Activated CD4-positive, alpha-beta T cell treated with anti-CD3 and anti-CD28 coated beads for 4 hours (primary cell): ENCODE measurements around the gene HJV.

Experiments
- DNase-seq, 2 donors: peaks; one replicate each; pipeline ENCODE4 v3.0.0-alpha.2; 2020

The HJV gene

DNA sequence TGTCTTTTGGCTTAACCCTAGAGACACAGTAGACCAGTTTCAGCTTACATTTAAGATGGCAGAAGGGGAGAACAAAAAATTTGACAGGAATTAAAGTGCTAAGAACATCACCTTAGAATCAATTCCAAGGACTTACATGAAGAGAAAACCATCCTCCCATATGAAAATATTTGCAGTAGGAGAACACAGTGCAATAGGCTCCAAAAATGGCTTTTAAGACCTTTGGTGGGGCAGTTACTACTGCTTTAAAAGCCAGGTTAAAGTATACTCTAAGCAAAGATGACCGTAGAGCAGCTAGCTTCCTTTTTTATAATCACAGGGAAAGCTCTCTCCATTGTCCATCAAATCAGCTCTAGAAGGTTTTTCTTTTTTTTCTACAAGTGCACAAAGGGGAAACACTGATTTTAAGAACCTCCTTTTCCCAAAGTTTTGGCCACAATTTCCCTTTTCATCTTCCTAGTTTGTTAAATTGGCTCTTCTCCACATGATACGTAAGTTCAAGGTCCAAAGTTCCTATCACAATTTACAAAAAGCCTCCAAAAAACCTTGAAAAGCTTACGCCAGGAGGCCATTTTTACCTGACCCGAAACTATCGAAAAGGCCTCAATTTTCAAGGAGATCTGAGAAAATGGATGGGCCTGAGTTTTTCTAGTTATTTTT lies 28.4 kb downstream of the HJV start:
- no peak for DNase-seq

DNA sequence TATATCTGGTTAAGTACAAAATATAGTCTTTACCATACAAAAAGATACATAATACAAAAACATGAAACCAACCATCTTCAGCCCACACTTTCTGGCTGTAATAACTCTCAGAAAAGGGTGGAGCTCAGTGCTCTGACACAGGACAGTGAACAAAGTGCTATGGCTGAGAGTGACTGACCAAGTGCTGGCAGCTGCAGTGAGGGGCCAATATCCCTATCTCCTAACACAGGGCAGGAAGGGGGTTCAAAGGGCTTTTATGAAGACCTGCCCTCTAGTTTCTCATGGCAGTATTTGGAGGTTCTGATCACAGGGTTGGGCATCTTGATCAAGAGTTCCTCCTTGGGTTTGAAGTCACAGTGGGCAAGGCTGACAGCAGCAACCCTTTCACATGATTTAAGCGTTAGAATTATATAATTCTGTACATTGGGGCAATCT lies 29.0 kb downstream of the HJV start:
- no peak for DNase-seq

DNA sequence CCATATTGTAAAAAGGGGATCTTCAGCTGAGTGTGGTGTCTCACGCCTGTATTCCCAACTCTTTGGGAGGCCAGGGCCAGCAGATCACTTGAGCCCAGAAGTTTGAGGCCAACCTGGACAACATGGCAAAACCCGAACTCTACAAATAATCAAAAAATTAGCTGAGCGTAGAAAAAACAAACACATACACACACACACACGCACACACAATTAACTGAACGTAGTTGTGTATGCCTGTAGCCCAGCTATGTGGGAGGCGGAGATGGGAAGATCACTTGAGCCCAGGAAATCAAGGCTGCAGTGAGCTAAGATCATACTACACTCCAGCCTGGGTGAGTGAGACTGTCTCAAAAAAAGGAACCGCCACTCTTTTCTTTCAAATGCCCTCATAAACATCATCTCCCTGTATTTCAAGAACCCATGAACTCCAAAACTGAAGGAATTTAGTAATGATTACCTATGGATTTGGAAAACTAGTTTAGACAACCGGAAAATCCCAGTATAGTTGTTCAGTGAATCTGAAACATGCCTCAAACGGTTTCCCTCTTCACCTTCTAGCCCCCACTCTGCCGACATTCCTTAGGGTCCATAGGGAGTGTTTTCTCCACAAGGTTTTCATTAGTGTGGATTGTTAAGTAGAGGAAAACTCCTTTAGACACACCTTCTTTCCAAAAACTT lies 29.7 kb downstream of the HJV start:
- DNase-seq: no peak

DNA sequence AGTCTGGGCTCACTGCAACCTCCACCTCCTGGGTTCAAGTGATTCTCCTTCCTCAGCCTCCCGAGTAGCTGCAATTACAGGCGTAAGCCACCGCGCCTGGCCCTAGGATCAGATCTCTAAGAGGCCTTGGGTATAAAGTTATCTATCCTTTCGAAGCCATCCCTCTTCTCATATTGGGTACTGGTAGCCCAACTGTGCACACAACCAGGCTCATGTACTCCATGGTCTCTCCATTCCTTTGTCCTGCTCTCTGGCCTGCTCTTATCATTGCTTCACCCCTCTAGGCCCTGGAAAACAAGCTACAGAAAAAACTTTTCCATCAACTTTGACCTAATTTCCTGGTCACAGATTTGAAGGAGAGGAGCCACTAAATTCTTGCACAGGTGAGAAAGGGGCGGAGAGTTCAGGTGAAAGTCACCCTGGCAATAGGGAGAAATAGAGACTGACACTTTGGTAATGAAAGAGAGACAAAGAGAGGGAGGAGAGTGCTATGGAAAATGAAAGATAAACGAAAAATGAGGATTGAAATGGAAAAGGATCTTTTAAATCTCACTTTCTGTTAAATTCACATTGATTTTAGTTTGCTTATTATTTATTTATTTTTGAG lies 31.2 kb downstream of the HJV start:
- no peak for DNase-seq

DNA sequence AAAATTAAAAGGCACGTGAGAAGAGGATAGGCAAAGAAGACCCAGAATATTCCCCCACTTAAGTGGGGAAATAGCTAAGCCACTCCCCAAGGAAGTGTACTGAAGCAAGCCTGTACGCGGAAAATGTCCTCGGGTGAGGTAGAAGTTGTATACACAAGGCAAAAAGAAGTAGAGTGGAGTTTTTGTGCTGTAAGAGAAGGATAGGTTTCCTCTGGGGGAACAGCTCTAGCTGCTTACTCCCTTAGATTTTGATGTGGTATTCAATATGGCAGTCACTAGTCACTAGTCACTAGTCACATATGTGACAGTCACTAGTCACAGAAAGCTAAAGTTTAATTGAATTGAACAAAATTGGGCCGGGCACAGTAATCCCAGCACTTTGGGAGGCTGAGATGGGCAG lies 32.8 kb downstream of the HJV start:
- DNase-seq: no peak

DNA sequence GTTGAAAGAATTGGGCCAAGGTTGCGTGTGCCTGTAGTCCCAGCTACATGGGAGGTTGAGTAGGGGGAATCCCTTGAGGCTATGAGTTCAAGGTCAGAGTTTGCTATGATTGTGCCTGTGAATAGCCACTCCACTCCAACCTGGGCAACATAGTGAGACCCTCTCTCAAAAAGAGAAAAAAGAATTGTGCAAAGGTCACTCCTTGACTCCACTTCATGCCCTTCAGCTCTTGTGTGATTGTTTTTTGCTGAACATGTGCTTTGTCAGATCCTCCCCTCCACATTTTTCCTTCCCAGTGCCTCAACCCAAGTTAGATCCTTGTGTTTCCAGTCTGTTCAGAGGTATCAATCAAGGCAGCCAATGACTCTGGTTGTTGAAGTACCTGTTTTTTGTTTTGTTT lies 33.6 kb downstream of the HJV start:
- no peak for DNase-seq

DNA sequence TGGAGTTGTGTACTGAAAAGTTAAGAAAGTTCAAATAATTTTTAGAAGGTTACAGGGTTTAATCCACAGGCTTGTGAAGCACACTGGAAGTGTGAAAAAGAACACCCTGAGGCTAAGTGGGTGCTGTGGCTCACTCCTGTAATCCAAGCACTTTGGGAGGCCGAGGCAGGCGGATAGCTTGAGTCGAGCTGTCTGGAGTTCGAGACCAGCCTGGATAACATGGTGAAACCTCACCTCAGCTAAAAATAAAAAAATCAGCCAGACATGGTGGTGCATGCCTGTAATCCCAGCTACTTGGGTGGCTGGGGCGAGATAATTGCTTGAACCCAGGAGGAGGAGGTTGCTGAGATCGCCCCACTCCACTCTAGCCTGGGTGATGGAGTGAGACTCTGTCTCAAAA lies 35.0 kb downstream of the HJV start:
- DNase-seq: no peak

DNA sequence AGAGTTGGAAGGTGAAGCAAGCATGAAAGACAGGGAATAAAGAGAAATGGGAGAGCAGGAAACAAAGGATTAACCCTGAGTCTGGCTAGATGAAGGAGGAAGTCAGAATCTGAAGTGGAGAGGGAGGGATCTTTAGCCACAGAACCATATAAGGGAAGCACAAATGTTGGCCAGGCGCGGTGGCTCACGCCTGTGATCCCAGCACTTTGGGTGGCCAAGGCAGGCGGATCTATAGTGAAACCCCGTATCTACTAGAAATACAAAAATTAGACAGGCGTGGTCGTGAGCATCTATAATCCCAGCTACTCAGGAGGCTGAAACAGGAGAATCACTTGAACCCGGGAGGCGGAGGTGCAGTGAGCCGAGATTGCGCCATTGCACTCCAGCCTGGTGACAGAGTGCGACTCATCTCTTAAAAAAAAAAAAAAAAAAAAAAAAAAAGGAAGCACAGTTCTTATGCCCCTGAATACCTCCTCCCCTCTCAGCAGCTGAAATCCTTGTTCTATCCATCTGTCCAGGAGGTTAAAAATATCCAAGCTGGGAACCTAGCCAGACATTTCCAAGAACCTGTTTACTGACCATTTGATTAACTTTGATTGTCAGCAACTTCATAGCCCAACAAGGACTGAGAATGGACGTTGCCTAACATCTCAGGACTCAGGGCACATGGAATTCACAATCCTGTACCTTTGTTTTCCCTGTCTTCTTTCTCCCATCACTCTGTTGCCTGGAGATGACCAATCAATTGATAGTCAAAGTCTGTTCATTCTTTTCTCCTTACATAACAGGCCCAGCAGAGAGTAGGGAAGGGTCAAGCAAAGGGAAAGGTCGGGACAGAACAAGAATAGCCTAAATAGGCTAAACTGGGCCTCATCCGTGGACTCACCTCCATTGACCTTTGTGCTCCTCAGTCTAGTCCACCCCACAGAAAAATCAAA lies 35.8 kb downstream of the HJV start:
- no peak for DNase-seq

DNA sequence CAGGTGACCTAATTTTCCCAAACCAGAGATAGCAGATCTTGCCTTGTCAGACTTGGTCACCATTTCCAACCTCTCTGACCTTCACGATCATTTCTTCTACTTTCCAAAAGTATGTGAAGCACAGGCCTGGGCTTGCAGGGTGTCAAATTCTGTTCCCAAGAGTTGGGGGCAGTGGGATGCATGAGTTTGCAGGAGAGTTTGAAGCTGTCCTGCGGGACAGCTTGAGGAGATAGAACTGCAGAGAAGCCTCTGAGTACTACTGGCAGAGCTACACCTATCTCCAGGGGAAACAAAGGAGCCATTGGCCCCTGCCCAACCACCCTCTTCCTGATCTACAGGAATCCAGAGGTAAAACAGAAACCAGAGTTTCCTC lies 36.4 kb downstream of the HJV start:
- no peak for DNase-seq

DNA sequence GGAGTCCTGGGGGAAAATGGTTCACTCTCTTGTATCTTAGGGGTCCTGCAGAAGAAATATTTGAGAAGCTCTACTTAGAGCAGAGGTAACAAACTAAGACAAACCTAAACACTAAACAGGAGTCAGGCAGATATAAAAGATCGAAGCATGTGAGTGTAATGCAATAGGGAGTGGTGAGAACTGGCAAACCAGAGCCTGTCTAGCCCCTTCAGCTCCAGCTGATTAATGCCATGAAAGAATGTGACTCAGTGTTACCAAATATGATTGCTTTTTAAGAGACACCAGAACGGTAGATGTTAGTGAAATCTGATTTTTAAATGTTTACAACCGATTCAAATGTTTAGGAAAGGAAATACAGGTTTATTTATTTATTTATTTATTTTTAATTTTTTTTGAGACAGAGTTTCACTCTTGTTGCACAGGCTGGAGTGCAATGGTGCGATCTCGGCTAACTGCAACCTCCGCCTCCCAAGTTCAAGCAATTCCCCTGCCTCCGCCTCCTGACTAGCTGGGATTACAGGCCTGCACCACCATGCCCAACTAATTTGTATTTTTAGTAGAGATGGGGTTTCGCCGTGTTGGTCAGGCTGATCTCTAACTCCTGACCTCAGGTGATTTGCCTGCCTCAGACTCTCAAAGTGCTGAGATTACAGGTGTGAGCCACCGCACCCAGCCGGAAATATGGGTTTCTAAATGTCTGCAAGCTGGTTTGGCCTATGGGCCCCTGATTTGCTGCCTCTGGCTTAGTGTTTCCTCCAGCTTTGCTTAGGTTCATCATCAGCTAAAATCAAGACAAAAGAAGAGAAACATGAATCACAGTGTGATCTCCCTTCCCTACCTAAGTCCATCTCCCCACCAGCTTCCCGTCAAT lies 37.3 kb downstream of the HJV start:
- no peak for DNase-seq

DNA sequence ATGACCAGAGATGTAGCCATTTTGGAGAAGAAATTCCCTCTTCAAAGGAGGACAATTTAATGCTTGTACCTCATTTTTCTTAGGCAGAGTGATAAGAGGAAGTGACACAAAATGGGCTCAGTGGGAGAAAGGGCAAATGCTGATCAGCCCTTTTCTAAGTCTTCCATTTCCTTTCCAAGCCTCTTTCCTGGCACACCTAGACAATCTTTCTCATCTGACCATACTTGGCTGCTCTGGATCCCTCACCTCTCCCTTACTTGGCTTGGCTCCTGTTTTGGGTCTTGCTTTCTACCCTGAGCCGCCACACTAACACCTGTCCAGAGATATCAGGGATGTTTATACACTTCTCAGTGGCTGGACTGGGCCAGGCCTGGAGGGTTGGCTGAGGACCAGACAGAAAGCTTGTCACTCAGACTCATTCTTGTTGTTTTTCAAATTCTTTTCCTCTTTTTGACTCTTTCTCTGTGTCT lies 38.3 kb downstream of the HJV start:
- no peak for DNase-seq

DNA sequence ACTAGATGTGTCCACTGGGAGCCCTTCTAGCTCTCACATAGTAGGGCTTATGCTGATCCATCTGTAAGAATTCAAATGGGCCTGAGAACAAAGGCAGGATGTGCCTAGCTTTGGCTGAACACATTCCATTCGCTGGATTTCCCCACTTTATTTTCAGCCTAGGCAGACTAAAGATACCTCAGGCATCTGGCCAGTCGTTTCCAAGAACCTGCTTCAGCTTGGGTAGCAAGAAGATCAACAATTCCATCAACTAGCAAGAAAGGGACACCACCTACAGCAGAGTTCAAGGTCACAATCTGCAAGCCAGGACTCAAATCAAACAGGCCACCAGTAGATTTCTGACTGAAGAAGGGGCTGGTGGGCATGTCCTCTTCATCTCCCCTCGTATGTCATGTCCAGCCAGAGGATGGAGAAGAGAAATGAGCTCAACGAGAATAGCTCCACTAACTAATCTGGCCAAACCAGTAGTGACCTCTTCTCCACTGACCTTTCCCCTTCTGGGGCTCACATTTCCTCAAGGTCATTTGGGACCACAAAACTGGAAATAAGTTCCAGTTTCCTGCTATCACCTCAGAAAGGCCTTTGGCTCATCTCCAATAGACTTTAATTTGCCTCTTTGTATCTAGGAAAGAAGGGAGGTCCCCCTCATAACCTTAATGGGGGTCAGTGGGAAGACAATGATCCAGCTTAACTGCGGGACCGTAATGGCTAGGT lies 39.4 kb downstream of the HJV start:
- DNase-seq: no peak

DNA sequence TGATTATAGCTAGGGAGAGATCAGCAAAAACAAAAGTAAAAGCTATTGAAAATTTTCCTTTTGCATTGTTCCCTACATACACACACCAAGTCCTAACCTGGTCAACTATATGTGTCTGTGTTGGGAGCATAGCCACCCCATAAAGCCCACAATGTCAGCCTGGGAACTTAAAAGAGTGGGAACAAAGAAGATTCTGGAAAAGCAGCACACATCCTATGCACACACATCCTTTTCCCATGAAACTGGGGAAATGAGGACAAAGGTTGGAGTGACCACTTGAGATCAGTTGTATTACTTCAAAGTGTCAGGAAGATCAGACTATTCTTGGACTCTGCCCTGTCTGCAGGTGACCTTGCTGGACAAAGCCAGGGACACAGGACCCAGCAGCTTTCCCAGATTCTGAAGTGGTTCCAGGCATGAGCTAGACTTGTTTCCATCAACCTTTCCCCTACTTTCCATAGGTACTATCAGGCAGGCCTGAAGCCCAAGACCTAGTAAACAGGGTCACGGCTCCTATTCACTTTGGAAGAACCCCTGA lies 41.0 kb downstream of the HJV start:
- no peak for DNase-seq

DNA sequence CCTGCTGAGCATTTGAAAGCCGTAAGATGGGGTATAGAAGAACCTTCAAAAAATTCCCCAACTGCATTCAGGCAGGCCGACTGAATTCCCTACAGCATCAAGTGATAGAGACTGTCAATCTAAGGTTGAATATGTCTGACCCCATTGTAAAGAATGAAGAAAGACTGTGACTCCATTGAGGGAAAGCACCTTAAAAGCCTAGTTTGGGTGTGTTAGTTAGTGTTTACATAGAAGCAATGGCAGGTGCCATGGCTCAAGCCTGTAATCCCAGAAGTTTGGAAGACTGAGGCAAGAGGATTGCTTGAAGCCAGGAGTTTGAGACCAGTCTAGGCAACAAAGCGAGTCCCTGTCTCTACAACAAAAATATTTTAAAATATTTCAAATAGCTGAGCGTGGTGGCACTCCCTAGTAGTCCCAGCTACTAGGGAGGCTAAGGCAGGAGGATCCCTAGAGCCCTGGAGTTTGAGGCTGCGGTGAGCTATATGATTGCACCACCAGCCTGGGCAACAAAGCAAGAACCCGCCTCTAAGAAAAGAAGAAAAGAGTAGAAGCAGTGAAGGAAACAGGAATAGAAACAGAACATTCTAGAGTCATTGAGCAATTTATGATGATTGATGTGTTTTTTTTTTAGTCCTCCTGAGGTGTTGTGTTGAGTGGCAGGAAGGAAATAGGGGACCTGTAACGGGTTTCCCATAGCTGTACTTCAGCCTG lies 41.6 kb downstream of the HJV start:
- DNase-seq: no peak

DNA sequence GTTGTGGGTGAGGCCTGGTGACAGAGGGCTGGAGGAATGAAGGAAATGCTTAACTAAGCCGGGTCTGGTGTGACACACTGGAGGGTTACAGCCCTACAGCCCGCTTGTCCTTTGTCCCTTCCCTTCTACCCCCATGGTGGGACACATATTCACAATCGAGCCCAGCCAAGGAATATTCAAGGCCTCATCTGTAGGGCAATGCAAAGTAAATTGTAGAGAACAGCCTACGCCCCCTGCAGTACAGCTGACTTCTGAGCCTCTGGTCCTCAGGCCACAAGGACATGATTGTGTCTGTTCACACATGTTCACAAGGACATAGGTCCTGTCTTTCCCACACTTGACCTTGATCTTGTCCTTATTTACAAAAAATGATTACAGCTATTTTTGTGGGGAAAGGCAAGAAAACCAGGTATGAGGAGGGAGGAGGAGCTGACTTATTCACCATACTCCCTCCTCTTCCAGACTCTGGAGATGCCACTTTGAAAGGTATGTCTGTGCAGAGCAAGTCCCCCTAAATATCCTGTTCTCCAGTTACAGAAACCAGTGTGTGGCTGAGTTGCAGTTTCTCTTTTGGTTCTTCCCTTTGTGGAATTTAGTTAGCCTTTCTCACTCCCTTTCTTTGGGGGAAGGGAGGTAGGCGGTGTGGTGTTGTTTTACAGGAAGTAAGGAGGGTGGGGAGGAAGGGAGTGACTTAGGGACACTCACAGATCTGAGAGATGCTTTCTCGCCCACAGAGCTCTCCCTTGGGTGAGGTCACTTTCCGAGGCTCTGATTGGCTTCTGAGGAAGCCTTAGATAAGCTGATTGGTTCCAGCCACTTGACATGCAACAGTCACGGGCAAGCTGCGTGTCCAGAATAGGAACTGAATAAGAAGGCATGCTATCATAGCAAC lies 42.4 kb downstream of the HJV start:
- DNase-seq: peak; percentile 72 to 73

DNA sequence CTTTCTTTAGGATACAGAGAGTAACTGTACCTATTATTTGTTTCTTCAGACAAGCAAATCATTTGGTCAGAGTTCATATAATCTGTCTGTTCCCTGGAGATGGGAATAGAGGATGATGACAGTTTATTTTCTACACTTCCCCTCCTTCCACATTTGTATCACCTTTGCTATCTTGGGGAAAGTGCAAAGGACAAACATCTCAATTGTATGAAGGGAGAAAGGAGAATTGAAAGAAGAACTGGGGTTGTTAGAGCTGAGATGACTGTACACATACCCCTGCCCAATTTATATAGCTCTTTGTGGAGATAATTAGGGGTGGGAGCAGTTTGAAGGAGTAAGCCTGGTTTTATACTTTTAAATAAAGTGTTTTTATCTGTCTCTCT lies 43.1 kb downstream of the HJV start:
- no peak for DNase-seq

DNA sequence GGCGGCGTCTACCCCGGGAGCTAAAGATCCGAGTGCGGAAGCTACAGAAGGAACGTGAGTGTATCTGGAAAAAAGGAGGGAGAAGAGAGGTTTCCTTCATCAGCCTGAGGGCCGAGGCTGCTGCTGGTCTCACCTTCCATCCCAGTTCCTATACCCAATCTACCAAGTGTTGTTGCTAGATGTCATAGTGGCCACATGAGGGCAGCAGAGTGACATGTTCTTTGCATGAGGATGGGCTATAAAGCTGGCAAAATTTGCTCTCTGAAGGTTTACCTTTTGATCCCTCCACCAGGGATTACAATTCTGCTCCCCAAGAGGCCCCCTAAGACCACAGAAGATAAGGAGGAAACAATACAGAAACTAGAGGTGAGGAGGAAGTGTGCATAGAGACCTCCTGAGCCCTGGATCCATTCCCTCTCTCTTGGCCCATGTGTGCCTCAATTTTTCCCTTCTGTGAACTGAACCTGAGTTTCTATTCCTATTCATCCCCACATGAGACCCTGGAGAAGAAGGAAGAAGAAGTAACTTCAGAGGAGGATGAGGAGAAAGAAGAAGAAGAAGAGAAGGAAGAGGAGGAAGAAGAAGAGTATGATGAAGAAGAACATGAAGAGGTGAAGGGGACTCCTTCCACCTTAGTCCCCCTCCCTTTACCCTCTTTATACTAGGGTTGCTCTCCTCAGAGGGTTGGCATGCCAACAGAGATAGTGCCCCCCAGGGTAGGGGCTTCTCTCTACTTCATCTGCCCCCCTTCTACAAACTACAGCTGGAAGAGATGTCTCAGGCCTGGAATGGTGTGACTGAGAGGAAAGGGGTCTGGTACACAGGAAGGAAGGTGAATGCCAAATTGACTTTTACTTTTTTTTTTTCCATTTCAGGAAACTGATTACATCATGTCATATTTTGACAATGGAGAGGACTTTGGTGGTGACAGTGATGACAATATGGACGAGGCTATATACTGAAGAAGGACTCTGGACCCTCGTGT lies 43.8 kb downstream of the HJV start:
- peak; percentile 70 to 74 for DNase-seq

DNA sequence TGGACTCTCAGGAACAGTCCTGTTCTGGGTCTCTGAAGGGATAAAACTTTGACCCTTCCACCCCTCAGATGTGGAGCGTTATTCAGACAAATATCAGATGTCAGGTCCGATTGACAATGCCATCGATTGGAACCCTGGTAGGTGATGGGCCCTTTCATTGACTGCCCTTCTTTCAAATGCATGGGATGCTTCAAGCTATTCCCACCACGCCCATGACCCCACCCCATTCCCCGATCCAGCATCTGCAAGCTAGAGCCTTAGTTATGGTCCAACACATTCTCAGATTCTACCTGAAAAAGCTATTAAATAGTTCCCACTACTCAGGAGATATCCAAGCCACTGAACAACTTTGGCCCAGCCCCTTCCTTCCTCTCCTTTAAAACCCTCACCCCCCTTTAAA lies 44.5 kb downstream of the HJV start:
- no peak for DNase-seq
